Left colon (tissue), 2 donors: ENCODE measurements around the gene TSR3. TPM values are rescaled to one million over a fixed set of nuclear protein-coding genes. Genes with fewer than 3 reads are reported as not detected.

ENCODE experiments used
- ATAC-seq: fragments of 200-7000 bp; cut with Tn5 transposase; one replicate; pipeline ENCODE4 v1.9.1; 2020; ENCODE audit warnings: mild to moderate bottlenecking, moderate library complexity
- DNase-seq, 2 donors: peaks; one replicate each; pipeline ENCODE4 v3.0.0-alpha.2; 2020
- intact Hi-C, 2 donors: fragments of 100-400 bp; cut with DNase I in 1 of 2; cut with micrococcal nuclease in 1 of 2; formaldehyde crosslinking; loops; one replicate each; pipeline versions ENCODE4 v1.11.2 to v1.14.0; 2022; cut with DNase I, micrococcal nuclease
- total RNA-seq, 2 donors: library from RNA; stranded (reverse); fragmentation: NEBNext Ultra II Directional; extraction: Animal tissue kit (Norgen Biotek cat#: 25700); gene quantifications; one replicate each; pipeline ENCODE4 v1.2.1, GENCODE V29; 2021
- donor health status: DM: no; HTN: no; CAD: no.
- donor health status: DM: yes; HTN: yes; CAD: no.

The TSR3 gene
- total RNA-seq, 2 donors from 2014 or later, result 50.7 to 54.4 TPM

DNA sequence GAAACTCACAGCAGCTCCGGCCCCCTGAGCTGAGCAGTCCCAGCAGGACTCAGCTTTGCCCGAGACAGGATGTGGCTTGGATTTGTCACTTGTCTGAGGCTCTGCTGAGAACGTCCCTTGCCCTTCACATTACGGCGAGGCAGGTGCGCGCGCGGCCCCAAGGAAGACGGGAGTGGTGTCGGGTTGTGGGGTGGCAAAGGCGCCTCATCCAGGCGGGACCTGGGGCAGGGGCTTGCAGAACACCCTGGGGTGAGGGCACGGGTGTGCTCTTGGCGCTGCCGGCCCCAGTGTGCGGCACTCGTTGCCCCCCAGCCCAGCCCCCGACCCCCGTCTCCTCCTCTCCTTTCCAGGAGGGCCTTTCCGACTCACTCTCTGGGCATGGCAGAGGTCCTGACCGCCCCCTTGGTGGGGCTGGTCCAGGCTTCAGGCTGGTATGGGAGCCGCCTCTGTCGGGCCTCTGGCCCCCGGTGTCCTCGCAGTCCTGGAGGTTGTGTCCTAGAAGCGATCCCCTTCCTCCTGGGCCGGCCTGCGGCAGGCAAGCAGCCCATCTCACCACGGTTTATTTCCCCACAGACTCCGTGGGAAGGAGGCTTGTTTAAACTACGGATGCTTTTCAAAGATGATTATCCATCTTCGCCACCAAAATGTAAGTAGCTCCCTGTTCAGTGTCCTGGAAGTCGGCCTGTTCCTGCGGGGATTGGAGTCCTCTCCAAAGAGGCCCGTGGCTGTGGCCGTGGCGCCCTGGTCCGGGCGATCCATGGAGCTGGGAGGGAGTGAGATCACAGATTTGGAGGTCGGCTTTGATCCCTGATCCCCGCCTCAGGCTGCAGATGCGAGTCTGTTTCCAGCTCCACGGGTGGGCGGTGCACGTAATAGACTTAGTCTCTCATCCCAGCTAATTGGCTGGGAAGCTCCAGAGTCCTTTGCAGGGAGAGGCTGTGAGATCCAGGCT is 36.3 kb downstream of the TSR3 start:
- intact Hi-C loops, result no loop called here
- DNase-seq (no peak), ATAC-seq (no peak)

DNA sequence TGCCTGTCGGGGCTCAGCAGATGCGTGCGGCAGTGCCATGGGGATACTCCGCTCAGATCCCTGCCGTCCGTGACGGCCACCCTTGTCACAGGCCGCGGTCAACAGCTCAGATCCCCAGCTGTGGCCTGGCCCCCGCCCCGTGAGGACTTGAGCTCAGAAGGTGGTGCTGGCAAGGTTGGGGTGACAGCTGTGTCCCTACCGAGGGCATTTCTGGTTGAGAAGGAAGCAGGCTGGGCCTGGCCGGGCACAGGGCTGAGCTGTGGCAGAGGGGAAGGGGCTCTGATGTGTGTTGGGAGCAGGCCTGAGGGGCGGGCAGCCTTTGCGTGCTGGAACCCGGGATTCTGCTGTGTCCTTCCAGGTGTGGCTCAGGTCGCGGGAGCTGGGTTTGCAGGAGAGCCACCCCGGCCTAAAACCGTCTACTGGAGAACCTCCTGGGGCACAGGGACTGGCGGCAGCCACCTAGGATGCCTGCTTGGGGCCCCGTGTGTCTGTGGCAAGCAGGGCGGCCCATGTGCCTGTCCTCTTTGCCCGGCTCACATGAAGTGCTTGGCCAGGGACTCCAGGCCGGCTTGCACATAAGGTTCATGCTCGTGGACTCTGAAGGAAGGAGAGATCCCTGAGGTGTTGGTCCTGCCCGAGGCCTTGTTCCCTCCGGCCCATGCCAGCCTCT is 37.1 kb downstream of the TSR3 start:
- intact Hi-C loops, result no loop called here
- DNase-seq, result no peak
- ATAC-seq, result no peak

GRCh38 chr16:1313721-1314369 is 37.8 kb downstream of the TSR3 start:
- intact Hi-C loops, result no loop called here
- ATAC-seq (no peak), DNase-seq (no peak)

DNA sequence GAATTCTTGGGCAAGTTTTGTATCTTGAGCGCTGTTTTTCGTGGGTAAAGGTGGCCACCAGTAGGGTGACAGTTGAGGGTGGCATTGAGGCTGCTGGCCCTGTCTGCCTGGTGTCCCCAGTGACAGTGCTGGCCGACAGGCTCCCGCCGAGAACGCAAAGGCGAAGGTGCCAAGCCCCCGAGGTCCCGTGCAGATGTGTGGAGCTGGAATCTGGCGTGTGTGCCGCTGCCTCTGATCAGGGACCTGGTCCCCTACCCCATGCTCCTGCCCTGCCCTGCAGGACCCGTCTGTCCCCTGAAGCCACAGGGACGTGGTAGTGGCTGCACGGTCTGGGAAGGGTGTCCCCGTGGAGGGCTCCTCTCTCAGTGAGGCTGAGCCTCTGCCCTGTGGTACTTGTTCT is 38.8 kb downstream of the TSR3 start:
- ATAC-seq, result no peak
- intact Hi-C loops, result no loop called here
- no peak for DNase-seq

GRCh38 chr16:1312467-1312816 is 39.2 kb downstream of the TSR3 start:
- DNase-seq (no peak), ATAC-seq (no peak)
- intact Hi-C loops, result no loop called here

- ATAC-seq, result no peak
These were observed 39.8 kb downstream of the TSR3 start for GRCh38 chr16:1311738-1312466.

GRCh38 chr16:1311212-1311737 is 40.4 kb downstream of the TSR3 start:
- DNase-seq, result no peak
- no peak for ATAC-seq
- intact Hi-C loops, result no loop called here

More at GRCh38 chr16:1311738-1312466, 39.8 kb downstream of the TSR3 start:
- no peak for DNase-seq
- intact Hi-C loops, result no loop called here

DNA sequence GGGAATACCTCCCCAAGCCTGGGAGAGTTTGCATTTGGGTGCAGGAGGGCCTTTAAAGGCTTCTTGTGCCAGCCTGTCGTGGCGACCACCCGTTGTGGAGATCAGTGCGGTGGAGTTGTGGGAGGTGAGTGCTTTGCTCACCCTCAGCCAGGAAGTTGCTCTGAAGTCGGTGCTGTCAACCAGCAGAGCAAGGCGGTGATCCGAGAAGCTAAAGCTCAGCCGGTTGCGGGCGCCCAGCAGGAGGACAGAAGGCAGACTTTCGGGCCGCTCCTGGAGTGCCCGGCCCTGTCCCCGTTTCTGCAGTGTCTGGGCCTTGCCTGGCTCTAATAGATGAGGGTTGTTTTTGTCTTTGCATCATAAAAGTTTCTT is 40.9 kb downstream of the TSR3 start:
- DNase-seq (no peak), ATAC-seq (peak; percentile 6)

DNA sequence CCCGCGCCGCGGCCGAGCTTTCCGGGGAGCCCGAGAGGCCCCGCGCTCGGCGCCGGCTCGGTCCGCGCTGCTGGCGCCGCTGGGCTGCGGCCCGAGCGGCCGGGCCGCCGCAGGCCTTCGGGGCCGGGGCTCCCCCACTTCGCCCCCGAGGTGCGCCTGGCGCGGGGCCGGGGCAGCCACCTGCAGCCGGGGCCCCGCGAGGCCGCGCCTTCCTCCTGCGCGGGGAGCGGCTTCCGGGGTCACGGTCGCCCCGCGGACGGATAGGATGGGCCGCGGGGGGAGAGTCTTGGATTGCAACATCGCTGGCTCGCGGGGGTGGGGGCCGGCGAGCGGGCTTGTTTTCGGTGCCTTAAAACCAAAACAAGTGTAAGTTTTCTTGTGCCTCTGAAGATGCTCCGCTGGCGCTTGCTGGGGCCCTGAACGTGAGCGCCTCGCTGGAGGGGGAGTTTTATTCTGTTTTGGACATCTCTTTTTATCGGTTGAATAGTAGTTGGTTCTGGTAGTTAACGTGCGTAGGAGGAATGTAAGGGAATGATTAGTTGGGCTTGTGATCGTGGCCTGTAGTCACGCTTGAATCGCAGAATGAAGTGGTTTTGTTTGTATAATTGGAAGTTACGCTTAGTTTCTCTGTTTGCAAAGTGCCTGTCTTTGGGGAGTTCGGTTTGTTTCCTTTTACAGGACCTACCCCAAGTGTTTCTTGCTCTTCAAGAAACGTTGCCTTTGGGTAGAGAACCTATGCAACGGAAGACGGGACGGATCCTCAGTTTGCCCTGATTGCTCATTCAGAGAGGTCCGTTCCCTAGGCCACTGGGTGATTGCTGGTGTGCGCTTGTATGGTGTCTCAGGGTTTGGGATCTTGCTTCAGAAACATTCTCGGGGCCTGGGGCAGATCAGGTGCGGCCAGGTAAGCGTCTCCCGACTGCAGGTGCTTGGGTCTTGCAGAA is 41.5 kb downstream of the TSR3 start:
- ATAC-seq (peak; percentile 37), DNase-seq (peak; percentile 55 to 73)
- intact Hi-C loops, result no loop called here

More for the DNA sequence above, 40.9 kb downstream of the TSR3 start:
- intact Hi-C loops, result no loop called here

- DNase-seq (peak; percentile 96 to 97), ATAC-seq (peak; percentile 77)
- intact Hi-C loops, result no loop called here
These were observed 42.4 kb downstream of the TSR3 start, which contains the start of gene UBE2I for GRCh38 chr16:1308977-1309885. Gene UBE2I, plus strand, starts transcription at chr16:1309636. Its CDS starts 4,395 bp downstream, at chr16:1314031.

DNA sequence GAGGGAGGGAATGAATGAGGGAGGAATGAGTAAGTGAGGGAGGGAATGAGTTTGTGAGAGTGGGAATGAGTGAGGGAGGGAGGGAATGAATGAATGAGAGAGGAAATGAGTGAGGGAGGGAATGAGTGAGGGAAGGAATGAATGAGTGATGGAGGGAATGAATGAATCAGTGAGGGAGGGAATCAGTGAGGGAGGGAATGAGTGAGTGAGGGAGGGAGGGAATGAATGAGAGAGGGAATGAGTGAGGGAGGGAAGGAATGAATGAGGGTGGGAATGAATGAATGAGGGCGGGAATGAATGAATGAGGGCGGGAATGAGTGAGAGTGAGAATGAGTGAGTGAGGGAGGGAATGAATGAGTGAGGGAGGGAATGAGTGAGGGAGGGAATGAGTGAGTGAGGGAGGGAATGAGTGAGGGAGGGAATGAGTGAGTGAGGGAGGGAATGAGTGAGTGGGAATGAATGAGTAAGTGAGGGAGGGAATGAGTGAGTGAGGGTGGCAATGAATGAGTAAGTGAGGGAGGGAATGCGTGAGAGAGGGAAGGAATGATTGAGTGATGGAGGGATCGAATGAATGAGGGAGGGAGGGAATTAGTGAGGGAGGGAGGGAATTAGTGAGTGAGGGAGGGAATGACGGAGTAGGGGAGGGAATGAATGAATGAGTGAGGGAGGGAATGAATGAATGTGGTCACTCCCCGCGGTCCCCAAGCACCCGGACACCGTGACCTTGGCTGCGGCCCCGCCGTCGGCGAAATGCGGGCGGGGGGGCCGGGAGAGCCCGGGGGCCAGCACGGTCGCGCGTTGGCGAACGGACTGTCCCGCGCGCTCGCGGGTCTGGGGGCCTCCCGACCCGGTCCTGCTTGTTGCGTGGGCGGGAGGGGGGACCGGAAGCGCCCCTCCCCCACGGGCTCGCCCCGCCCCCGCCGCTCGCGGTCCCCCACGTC is 43.4 kb downstream of the TSR3 start:
- DNase-seq, result no peak
- peak; percentile 35 for ATAC-seq
- intact Hi-C loops, result no loop called here

DNA sequence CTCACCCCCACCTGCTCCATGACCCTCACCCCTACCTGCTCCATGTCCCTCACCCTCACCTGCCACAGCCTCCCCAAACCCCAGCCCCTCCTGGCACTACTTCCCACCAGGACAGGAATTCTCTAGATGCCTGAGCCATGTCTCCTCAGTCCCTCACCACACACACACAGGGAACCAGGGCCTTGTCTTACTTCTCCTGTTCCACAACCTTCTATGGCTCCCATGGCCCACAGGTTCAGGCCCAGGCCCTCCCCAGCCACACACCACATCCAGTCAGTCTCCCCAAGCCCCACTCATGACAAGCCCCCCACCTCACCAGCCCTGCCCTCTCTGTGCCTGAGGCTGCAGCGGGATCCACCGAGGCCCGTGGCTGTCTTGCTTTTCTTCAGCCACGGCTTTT is 45.3 kb downstream of the TSR3 start:
- DNase-seq (no peak), ATAC-seq (no peak)
- intact Hi-C loops, result no loop called here

DNA sequence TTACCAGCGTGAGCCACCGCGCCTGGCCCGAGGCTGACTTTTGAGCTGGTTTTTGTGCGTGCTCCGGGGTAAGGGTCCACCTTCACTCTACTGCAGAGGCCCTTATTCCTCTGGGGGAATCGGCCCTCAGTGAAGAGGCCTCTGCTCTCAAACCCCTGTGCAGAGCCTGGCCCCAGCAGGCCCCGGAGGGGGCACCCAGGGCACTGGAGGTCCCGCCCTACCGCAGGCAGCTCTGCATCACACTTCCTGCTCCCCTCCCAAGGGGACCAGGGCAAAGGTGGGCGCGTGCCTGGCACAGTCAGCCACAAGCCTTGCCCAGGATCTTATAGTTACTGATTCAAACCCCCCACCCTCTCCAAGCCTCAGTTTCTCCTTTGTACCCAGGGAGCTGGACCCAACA is 45.9 kb downstream of the TSR3 start:
- DNase-seq, result no peak
- intact Hi-C loops, result no loop called here
- ATAC-seq, result no peak

DNA sequence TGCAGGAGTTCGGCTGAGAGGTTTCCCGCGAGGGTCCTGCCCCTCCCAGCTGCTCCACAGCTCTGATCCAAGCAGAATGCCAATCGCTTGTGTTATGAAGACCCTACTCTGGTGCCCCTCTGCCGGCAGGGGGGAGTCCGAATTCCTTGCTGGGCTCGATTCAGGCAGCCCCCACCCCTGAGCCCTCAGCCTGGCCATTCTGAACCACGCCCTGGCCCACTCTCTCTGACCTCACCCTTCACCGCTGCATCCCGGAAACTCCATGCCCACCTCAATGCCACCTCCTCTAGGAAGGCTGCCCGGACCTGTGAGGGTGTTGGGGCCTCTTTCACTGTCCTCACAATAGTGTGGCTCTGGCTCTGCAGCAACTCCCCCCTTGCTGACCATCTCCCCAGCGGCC is 50.1 kb downstream of the TSR3 start:
- DNase-seq, result no peak
- no peak for ATAC-seq
- intact Hi-C loops, result no loop called here

DNA sequence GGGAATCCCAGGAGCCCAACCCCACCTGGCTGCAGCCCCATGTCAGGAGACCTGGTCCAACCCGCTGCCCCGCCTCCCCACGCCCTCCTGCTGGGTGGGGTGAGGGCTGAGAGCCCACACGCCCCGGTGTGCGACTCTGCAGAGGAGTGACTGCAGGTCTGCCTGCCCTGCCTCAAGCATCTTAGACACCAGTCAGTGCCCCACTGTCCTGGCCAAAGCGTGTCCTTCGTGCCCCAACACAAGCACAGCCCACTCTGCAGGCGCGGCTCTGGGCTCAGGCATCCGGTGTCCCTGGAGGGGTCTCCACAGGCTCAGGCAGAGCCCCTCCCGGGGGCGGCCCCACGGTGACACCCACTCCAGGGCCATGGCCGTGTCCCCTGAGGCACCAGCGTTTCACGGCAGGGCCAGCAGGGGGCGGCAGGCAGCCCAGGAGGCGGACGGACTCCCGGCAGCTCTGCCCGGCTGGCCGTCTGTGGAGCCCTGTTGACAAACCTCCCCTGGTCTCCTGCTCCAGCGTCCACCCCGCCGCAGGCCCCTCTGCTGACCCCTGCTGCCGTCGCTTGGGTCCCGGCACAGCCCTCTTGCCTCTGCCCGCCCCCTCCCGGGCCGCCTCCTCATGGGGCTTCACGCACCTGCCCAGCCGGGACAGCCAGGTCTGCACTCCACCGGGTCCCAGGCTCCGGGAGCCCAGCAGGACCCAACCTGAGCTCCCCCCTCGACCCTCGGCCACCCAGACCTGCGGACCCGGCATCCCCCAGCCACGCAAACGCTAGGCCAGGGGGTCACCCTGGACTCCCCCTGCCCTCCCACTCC is 50.8 kb downstream of the TSR3 start:
- intact Hi-C loops, result no loop called here
- DNase-seq (peak; percentile 62 to 80), ATAC-seq (peak; percentile 62)
